Measurements from ENCODE around the gene ERAS.

DNA sequence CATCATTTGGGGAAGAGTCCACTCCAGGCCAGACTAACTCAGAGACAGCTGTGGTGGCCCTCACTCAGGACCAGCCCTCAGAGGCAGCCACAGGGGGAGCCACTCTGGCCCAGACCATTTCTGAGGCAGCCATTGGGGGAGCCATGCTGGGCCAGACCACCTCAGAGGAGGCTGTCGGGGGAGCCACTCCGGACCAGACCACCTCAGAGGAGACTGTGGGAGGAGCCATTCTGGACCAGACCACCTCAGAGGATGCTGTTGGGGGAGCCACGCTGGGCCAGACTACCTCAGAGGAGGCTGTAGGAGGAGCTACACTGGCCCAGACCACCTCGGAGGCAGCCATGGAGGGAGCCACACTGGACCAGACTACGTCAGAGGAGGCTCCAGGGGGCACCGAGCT is 3.3 kb upstream of the ERAS start:
- no peak for TF ChIP-seq EZH2 (IDR thresholded peaks at IDR 0.05)
- TF ChIP-seq POLR2AphosphoS5 (IDR thresholded peaks at IDR 0.05; ENCODE audit: borderline replicate concordance, low read depth, low read length): no peak
- TF ChIP-seq FOXP2 (optimal IDR thresholded peaks at IDR 0.05; ENCODE audit: control extremely low read depth, extremely low read length, insufficient read depth): no peak

All from SK-N-MC (cell line).